HG03520 (cell line): ENCODE data around the gene CEACAM7.
"Not testable (repeated sequence)": the region's sequence is repeated elsewhere in the genome, so short reads cannot be mapped to it uniquely, and the experiment has no call there.

Experiments
- ATAC-seq: cut with Tn5 transposase; IDR thresholded peaks from one replicate; pipeline ENCODE4 v1.9.1; 2021; ENCODE audit warnings: mild to moderate bottlenecking, moderate library complexity; ENCODE audit not compliant: unreplicated experiment

Gene CEACAM7

DNA sequence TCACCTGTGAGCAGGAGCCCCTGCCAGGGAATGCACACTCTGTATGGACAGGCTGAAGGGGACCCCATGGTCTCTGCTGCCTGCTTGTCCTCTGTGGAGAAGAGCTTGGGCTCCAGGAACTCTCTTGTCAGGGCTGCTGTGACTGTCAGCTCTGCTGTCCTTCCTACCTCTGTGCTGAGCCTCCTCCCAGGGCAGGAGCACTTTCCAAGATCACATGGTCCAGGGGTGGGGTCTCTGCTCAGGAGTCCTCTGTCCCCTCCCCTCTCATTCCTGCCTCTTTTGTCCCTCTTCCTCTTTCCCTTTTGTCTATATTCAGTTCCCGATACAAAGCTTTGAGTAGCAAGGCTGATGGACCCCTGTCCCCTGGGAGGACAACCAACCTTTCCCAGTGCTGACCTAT lies at the start of gene CEACAM7:
TSS of gene CEACAM7 (minus strand) at position 173 of the 400 bp plus-strand sequence. CDS start at position 68, 105 bp downstream.
- ATAC-seq: no peak

DNA sequence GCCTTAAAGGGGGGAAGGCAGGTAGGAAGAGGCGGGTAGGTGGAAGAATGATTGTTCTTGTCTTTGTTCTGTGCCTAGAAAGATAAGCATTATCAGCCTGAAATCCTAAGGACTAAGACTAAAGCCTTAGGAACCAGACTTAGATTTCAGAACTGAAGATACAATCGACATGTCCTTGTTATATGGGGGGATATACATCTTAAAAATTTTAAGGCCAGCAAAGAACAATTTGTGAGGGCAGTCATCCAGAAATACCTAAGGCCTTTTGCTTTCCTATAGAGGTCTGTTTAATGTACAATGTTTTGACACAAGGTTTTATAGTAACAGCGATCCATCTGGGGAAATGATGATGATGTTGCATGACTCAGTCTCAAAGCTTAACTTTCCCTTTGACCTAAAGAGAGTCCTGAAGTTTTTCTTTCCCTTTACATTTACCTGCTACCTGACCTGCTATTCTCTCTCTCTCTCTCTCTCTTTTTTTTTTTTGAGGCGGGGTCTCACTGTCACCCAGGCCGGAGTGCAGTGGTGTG lies 47.1 kb upstream of the CEACAM7 start:
- ATAC-seq: no peak

DNA sequence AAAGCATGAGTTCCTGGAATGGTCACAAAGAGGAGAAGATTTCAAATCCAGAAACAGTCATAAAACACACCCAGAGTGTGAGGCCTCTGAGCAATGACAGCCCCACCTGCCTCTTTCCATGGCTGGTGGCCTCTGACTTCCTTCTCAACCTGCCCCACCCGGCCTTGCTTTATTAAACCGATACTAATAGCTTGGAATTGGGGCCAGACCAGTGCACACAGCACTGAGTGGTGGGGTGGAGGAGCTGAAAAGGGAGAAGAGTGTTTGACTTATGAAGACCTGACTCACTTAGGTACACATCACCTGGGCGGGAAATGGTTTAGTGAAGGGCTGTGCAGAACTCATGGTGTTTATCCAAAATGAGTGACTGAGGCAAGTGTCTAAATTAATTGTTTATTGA lies 46.5 kb upstream of the CEACAM7 start:
- ATAC-seq: no peak

DNA sequence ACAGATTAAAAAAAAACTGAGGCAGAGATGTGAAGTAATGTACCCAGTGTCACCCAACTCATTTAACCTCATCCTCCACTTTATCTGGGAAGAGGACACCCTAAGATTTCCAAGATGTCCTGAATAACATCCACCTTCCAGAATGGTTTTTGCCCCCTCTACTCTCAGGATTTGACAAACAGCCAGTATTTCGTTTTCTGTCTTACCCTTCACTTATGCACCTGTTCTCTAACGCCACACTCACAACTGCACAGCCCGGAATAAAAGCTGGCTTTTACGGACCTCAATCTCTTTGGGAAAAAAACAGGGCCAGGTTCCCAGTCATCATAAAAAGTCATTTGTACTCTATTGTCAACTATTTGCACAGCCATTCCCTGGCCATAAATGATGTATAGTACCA lies 46.1 kb upstream of the CEACAM7 start:
- ATAC-seq: no peak

DNA sequence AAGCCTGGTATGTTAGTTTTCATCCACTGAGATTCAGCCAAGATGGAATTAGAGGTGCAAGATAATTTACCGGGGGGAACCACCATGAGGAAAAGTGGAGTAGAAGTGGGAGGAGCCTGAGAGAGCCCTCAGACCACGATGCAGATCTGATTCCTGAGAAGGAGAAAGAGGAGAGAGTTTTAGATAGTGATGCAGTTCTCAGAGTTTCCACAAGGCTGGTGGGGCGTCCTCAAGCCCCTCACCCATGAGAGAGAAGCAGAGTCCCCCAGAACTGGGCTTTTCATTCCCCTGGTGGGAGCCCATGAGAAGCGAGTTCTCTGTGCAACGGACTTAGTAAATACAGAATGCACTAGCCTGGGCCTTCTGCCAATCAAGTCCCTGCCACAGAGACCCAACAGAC lies 38.4 kb upstream of the CEACAM7 start:
- ATAC-seq: no peak

DNA sequence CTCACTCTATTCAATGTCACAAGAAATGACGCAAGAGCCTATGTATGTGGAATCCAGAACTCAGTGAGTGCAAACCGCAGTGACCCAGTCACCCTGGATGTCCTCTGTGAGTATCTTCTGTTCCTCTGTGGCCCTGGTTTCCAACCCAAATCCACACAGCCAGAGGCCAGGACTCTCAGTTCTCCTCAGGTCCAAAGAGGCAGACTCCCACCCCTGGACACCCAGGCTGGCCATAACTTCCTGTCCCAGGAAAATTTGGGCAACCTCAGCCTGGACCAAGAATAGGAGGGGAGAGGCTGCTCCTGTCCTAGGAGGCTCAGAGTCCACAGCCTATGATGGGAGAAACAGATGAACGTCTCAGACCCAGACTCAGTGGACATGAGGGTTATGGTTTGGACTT lies 32.0 kb upstream of the CEACAM7 start:
- no peak for ATAC-seq

DNA sequence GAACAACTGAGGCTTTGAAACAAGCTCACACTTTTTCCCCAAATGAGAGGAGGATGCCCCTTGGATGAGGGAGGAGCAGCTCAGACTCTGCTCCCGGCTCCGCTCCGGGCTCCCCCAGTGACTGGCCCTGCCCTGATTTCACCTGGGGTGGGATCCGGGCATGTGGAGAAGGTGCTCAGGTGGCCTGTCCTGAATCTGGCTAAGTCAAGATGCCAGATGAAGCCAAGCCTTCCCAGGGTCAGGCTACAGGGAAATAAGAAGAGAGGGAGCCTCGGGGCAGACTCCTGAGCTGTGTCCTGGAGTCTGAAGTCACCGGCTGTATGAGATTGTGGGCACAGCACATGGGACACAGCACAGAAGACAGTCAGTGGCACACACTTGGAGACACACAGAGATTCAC lies 30.7 kb upstream of the CEACAM7 start:
- ATAC-seq: no peak

DNA sequence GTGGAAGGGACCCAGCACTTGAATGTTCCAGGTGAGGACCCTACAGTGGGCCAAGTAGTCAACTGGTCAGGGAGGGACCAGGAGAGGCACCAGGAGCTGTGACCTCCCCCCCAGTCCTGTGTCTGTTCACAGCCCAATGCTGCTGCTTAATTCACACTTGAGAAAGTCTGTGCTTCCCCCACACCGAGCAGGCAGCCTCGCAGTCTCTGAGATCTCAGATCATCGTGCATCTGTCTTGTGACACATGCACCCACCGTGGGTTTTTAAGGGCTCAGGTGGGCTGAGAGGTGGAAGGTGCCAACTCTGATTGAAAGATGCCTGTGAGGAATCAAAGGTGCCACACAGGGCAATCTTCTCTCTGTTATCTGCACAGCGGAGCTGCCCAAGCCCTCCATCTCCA lies 26.5 kb upstream of the CEACAM7 start:
- no peak for ATAC-seq

DNA sequence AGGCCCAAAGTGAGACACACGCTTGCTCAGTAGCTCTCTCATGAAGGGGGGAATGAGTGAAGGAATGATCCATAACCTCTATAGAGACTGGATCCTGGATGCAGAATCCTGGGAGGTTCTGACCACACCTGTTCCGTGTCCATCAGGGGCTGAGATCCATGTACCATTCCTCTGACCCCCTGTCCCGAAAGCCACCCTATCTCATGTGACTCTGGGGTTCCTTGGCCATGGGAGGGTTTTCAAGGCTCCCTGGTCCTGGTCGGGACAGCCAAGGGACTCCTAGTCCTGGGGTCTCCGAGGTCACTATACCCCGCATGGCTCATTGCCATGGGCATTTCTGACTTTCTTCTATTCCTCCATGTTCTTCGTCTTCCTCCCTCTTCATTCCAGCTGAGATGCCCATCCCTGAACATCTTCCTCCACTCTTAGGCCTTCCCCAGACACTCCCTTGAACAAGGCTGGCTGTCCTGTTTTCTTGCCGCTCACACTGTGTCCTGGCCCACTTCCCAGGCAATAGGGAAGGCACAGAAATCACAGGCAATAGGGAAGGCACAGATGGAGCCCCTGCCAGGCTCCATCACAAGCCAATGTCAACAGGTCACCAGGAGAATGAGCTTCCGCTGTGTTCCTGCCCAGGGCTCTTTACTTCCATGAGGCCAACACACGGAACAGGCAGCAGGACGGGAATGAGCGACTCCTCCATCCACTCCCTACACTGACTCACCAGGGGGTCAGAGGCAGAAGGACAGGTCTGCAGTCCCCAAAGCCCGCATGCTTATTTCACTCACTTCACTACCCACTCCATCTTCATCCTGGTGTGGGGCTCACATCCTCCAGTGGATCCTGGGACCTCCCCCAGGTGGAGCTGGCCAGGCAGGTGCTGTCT lies 23.5 kb upstream of the CEACAM7 start:
- ATAC-seq: no peak

DNA sequence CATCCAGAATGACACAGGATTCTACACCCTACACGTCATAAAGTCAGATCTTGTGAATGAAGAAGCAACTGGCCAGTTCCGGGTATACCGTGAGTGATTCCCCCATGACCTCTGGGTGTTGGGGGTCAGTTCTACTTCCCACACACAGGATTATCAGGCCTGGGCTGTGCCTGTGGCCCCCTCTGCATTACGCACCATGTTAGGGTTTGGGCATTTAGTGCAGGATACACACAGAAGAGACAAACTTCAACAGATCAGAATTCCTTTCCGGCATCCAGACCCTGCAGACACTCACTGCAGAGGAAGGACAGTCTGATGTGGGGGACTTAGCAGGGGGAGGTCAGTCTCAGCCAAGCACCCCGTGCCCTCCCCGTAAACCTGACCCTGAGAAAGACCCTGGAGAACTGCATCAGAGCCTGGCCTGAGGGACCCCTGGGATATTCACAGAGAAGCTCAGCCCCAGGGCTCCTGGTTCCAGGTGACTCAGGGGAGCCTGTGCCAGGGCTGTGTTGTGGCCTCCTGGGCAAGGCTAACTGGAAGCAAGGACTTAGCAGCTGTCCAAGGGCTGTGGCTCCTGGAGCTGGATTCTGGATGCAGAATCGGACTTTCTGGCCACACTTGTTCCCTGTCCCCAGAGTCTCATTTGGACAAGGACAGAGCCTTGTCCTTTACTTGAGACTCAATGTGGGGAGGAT lies 22.0 kb upstream of the CEACAM7 start:
- ATAC-seq: no peak

DNA sequence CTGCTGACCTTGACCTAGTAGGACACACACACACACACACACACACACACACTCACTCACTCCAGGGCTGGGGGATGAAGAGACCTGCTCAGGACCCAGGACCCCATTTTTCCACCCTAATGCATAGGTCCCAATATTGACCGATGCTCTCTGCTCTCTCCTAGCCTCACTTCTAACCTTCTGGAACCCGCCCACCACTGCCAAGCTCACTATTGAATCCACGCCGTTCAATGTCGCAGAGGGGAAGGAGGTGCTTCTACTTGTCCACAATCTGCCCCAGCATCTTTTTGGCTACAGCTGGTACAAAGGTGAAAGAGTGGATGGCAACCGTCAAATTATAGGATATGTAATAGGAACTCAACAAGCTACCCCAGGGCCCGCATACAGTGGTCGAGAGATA lies 21.4 kb upstream of the CEACAM7 start:
- ATAC-seq: not testable (repeated sequence)

DNA sequence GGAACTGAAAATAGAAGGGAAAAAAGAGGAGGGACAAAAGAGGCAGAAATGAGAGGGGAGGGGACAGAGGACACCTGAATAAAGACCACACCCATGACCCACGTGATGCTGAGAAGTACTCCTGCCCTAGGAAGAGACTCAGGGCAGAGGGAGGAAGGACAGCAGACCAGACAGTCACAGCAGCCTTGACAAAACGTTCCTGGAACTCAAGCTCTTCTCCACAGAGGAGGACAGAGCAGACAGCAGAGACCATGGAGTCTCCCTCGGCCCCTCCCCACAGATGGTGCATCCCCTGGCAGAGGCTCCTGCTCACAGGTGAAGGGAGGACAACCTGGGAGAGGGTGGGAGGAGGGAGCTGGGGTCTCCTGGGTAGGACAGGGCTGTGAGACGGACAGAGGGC lies 20.4 kb upstream of the CEACAM7 start, which contains the start of gene CEACAM5:
TSS of gene CEACAM5 (plus strand) at position 146 of the 400 bp plus-strand sequence. CDS start at position 252, 106 bp downstream.
- ATAC-seq: no peak

DNA sequence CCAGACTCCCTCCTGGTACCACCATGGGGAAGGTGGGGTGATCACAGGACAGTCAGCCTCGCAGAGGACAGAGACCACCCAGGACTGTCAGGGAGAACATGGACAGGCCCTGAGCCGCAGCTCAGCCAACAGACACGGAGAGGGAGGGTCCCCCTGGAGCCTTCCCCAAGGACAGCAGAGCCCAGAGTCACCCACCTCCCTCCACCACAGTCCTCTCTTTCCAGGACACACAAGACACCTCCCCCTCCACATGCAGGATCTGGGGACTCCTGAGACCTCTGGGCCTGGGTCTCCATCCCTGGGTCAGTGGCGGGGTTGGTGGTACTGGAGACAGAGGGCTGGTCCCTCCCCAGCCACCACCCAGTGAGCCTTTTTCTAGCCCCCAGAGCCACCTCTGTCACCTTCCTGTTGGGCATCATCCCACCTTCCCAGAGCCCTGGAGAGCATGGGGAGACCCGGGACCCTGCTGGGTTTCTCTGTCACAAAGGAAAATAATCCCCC lies 19.9 kb upstream of the CEACAM7 start:
- no peak for ATAC-seq

DNA sequence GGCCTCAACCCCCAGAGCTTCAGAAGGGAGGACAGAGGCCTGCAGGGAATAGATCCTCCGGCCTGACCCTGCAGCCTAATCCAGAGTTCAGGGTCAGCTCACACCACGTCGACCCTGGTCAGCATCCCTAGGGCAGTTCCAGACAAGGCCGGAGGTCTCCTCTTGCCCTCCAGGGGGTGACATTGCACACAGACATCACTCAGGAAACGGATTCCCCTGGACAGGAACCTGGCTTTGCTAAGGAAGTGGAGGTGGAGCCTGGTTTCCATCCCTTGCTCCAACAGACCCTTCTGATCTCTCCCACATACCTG lies 19.4 kb upstream of the CEACAM7 start:
- ATAC-seq: no peak

DNA sequence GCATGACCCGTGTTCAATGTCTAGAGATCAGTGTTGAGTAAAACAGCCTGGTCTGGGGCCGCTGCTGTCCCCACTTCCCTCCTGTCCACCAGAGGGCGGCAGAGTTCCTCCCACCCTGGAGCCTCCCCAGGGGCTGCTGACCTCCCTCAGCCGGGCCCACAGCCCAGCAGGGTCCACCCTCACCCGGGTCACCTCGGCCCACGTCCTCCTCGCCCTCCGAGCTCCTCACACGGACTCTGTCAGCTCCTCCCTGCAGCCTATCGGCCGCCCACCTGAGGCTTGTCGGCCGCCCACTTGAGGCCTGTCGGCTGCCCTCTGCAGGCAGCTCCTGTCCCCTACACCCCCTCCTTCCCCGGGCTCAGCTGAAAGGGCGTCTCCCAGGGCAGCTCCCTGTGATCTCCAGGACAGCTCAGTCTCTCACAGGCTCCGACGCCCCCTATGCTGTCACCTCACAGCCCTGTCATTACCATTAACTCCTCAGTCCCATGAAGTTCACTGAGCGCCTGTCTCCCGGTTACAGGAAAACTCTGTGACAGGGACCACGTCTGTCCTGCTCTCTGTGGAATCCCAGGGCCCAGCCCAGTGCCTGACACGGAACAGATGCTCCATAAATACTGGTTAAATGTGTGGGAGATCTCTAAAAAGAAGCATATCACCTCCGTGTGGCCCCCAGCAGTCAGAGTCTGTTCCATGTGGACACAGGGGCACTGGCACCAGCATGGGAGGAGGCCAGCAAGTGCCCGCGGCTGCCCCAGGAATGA lies 18.9 kb upstream of the CEACAM7 start:
- no peak for ATAC-seq

DNA sequence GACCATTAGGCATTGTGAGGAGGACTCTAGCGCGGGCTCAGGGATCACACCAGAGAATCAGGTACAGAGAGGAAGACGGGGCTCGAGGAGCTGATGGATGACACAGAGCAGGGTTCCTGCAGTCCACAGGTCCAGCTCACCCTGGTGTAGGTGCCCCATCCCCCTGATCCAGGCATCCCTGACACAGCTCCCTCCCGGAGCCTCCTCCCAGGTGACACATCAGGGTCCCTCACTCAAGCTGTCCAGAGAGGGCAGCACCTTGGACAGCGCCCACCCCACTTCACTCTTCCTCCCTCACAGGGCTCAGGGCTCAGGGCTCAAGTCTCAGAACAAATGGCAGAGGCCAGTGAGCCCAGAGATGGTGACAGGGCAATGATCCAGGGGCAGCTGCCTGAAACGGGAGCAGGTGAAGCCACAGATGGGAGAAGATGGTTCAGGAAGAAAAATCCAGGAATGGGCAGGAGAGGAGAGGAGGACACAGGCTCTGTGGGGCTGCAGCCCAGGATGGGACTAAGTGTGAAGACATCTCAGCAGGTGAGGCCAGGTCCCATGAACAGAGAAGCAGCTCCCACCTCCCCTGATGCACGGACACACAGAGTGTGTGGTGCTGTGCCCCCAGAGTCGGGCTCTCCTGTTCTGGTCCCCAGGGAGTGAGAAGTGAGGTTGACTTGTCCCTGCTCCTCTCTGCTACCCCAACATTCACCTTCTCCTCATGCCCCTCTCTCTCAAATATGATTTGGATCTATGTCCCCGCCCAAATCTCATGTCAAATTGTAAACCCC lies 17.5 kb upstream of the CEACAM7 start:
- ATAC-seq: no peak

DNA sequence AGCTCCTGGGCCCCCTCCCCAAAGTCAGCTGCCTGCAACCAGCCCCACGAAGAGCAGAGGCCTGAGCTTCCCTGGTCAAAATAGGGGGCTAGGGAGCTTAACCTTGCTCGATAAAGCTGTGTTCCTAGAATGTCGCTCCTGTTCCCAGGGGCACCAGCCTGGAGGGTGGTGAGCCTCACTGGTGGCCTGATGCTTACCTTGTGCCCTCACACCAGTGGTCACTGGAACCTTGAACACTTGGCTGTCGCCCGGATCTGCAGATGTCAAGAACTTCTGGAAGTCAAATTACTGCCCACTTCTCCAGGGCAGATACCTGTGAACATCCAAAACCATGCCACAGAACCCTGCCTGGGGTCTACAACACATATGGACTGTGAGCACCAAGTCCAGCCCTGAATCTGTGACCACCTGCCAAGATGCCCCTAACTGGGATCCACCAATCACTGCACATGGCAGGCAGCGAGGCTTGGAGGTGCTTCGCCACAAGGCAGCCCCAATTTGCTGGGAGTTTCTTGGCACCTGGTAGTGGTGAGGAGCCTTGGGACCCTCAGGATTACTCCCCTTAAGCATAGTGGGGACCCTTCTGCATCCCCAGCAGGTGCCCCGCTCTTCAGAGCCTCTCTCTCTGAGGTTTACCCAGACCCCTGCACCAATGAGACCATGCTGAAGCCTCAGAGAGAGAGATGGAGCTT lies 15.7 kb upstream of the CEACAM7 start:
- no peak for ATAC-seq

DNA sequence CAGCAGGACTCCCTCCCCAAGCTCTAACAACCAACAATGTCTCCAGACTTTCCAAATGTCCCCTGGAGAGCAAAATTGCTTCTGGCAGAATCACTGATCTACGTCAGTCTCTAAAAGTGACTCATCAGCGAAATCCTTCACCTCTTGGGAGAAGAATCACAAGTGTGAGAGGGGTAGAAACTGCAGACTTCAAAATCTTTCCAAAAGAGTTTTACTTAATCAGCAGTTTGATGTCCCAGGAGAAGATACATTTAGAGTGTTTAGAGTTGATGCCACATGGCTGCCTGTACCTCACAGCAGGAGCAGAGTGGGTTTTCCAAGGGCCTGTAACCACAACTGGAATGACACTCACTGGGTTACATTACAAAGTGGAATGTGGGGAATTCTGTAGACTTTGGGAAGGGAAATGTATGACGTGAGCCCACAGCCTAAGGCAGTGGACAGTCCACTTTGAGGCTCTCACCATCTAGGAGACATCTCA lies 14.1 kb upstream of the CEACAM7 start:
- ATAC-seq: no peak

DNA sequence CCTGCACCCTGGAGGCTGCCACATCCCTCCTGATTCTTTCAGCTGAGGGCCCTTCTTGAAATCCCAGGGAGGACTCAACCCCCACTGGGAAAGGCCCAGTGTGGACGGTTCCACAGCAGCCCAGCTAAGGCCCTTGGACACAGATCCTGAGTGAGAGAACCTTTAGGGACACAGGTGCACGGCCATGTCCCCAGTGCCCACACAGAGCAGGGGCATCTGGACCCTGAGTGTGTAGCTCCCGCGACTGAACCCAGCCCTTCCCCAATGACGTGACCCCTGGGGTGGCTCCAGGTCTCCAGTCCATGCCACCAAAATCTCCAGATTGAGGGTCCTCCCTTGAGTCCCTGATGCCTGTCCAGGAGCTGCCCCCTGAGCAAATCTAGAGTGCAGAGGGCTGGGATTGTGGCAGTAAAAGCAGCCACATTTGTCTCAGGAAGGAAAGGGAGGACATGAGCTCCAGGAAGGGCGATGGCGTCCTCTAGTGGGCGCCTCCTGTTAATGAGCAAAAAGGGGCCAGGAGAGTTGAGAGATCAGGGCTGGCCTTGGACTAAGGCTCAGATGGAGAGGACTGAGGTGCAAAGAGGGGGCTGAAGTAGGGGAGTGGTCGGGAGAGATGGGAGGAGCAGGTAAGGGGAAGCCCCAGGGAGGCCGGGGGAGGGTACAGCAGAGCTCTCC lies 13.5 kb upstream of the CEACAM7 start:
- ATAC-seq: no peak
